Liver (tissue), 9 donors: Measurements from ENCODE around the gene CELSR1. TPM values are rescaled to one million over a fixed set of nuclear protein-coding genes. Genes with fewer than 3 reads are reported as not detected.

Experiments
- DNase-seq: peaks from one replicate; pipeline ENCODE4 v3.0.0-alpha.2; 2017; ENCODE audit warnings: low spot score
- H3K27ac ChIP-seq, 2 donors: one replicate each; pipeline ENCODE4 v1.7.0; 2013; ENCODE audit warnings: inconsistent platforms in 2 of 2, low read length in 2 of 2, control low read depth in 1 of 2, low read depth in 1 of 2, mild to moderate bottlenecking in 1 of 2
- H3K27me3 ChIP-seq, 4 donors: one replicate each; pipeline versions ENCODE4 v1.6.1 to v1.7.0; 2013; ENCODE audit warnings: low read length in 3 of 4, inconsistent platforms in 1 of 4, mild to moderate bottlenecking in 1 of 4, moderate library complexity in 1 of 4; ENCODE audit not compliant: control insufficient read depth in 4 of 4, insufficient read depth in 4 of 4
- H3K36me3 ChIP-seq, 4 donors: one replicate each; pipeline versions ENCODE4 v1.6.1 to v1.7.0; 2013; ENCODE audit warnings: low read length in 3 of 4, mild to moderate bottlenecking in 3 of 4, low read depth in 1 of 4, moderate library complexity in 1 of 4; ENCODE audit not compliant: control insufficient read depth in 4 of 4, insufficient read depth in 3 of 4
- H3K4me1 ChIP-seq, 4 donors: one replicate each; pipeline versions ENCODE4 v1.6.1 to v1.7.0; 2013; ENCODE audit warnings: low read length in 3 of 4, mild to moderate bottlenecking in 3 of 4, moderate library complexity in 1 of 4; ENCODE audit not compliant: control insufficient read depth in 4 of 4, insufficient read depth in 4 of 4
- H3K4me3 ChIP-seq, 3 donors: one replicate each; pipeline versions ENCODE4 v1.6.1 to v1.7.0; 2013; ENCODE audit warnings: low read length in 3 of 3, control low read depth in 1 of 3, low read depth in 1 of 3, mild to moderate bottlenecking in 1 of 3
- H3K9ac ChIP-seq, 2 donors: one replicate each; pipeline ENCODE4 v1.7.0; 2013; ENCODE audit warnings: low read length in 2 of 2, mild to moderate bottlenecking in 2 of 2, moderate library complexity in 2 of 2, control low read depth in 1 of 2, low read depth in 1 of 2
- H3K9me3 ChIP-seq, 4 donors: one replicate each; pipeline versions ENCODE4 v1.6.1 to v1.7.0; 2013; ENCODE audit warnings: low read length in 3 of 4; ENCODE audit not compliant: control insufficient read depth in 4 of 4
- CTCF ChIP-seq: fragments of 150-350 bp; IDR thresholded peaks from 2 replicates; pipeline ENCODE4 v1.5.1; 2017; ENCODE audit warnings: improper control_type of control experiment, low read depth, low read length; ENCODE audit not compliant: missing input control
- EGR1 ChIP-seq, 2 donors: IDR thresholded peaks; 2 replicates each; pipeline ENCODE4 v1.6.1; 2016 to 2018; ENCODE audit warnings: antibody characterized with exemption in 2 of 2, low read depth in 2 of 2
- FOXA1 ChIP-seq: IDR thresholded peaks from 2 replicates; pipeline ENCODE4 v1.6.1; 2016; ENCODE audit warnings: antibody characterized with exemption
- FOXA2 ChIP-seq: IDR thresholded peaks from 2 replicates; pipeline ENCODE4 v1.6.1; 2016; ENCODE audit warnings: antibody characterized with exemption
- HNF4A ChIP-seq, 2 donors: conservative IDR thresholded peaks; 2 replicates each; pipeline ENCODE4 v1.6.1; 2016; ENCODE audit warnings: antibody characterized with exemption in 2 of 2, mild to moderate bottlenecking in 2 of 2
- HNF4G ChIP-seq: IDR thresholded peaks from 2 replicates; pipeline ENCODE4 v1.6.1; 2016; ENCODE audit warnings: antibody characterized with exemption
- MAX ChIP-seq: IDR thresholded peaks from 2 replicates; pipeline ENCODE4 v1.6.1; 2016; ENCODE audit warnings: antibody characterized with exemption
- NR2F2 ChIP-seq: IDR thresholded peaks from 2 replicates; pipeline ENCODE4 v1.6.1; 2016; ENCODE audit warnings: antibody characterized with exemption
- RAD21 ChIP-seq, 2 donors: IDR thresholded peaks; 2 replicates each; pipeline ENCODE4 v1.6.1; 2016; ENCODE audit warnings: antibody characterized with exemption in 2 of 2, mild to moderate bottlenecking in 2 of 2
- REST ChIP-seq: IDR thresholded peaks from 2 replicates; pipeline ENCODE4 v1.6.1; 2016; ENCODE audit warnings: antibody characterized with exemption, mild to moderate bottlenecking
- RXRA ChIP-seq, 2 donors: IDR thresholded peaks; 2 replicates each; pipeline ENCODE4 v1.6.1; 2017 to 2018; ENCODE audit warnings: antibody characterized with exemption in 2 of 2, mild to moderate bottlenecking in 1 of 2
- SP1 ChIP-seq: IDR thresholded peaks from 2 replicates; pipeline ENCODE4 v1.6.1; 2018; ENCODE audit warnings: antibody characterized with exemption, mild to moderate bottlenecking
- TAF1 ChIP-seq: conservative IDR thresholded peaks from 2 replicates; pipeline ENCODE4 v1.6.1; 2016; ENCODE audit warnings: antibody characterized with exemption, mild to moderate bottlenecking
- YY1 ChIP-seq: IDR thresholded peaks from 2 replicates; pipeline ENCODE4 v1.6.1; 2016; ENCODE audit warnings: antibody characterized with exemption, mild to moderate bottlenecking
- WGBS: extraction: QIAGEN DNeasy Blood & Tissue Kit; methylation state at CpG from one replicate; pipeline ENCODE4 v1.1.7; 2013; 5-methylcytosine and 5-hydroxymethylcytosine counted together
- polyA plus RNA-seq, 2 donors: library from polyadenylated mRNA; stranded (reverse) in 1 of 2; unstranded in 1 of 2; fragments of 200-250 nt in 1 of 2; fragments of >200 nt in 1 of 2; fragmentation: Nextera tagmentation in 1 of 2; extraction: Ambion mirVana in 1 of 2; gene quantifications; one replicate each; pipeline versions ENCODE4 v1.2.1 to v1.2.3, GENCODE V29; 2013 to 2015
- total RNA-seq, 2 donors: library from RNA; depleted of rRNA; stranded (reverse); fragments of >200 nt; gene quantifications; one replicate each; pipeline ENCODE4 v1.2.3, GENCODE V29; 2014
- TF ChIP-seq, protein P1 (sequence below): IDR thresholded peaks from 2 replicates; pipeline ENCODE4 v1.6.1; 2016; ENCODE audit warnings: antibody characterized with exemption
- TF ChIP-seq, protein P2 (sequence below): IDR thresholded peaks from 2 replicates; pipeline ENCODE4 v1.6.1; 2016; ENCODE audit warnings: antibody characterized with exemption
- donor health status: healthy.
- donor health status: healthy.
- donor health status: healthy.
- donor health status: healthy.
- donor health status: healthy.

CELSR1 gene
- total and polyA plus RNA-seq, 4 donors: 0.37 to 1.6 (median 1.3) TPM

- DNase-seq: no peak
- no peak overlapping the region for H3K9ac ChIP-seq
- H3K27ac ChIP-seq: no peak overlapping the region
- H3K4me3 ChIP-seq: peak overlapping the region in 1 of 3 donors; percentile 55
- 7% methylated on average over 118 of the region's 118 CpGs for WGBS
- H3K4me1 ChIP-seq: peaks cover 4 to 13% (median 10%) of the 10 kb centered on the region in 4 donors
- peaks cover 0 to 10% (median 5%) of the 10 kb centered on the region in 4 donors for H3K27me3 ChIP-seq
- no peak for TF ChIP-seq YY1
- no peak for TF ChIP-seq RXRA (IDR thresholded peaks at IDR 0.05)
- TF ChIP-seq, protein P1, sequence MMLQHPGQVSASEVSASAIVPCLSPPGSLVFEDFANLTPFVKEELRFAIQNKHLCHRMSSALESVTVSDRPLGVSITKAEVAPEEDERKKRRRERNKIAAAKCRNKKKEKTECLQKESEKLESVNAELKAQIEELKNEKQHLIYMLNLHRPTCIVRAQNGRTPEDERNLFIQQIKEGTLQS: no peak
- no peak for TF ChIP-seq TAF1
- no peak for TF ChIP-seq FOXA2
- TF ChIP-seq MAX: no peak
- TF ChIP-seq SP1: no peak
- TF ChIP-seq, protein P2, sequence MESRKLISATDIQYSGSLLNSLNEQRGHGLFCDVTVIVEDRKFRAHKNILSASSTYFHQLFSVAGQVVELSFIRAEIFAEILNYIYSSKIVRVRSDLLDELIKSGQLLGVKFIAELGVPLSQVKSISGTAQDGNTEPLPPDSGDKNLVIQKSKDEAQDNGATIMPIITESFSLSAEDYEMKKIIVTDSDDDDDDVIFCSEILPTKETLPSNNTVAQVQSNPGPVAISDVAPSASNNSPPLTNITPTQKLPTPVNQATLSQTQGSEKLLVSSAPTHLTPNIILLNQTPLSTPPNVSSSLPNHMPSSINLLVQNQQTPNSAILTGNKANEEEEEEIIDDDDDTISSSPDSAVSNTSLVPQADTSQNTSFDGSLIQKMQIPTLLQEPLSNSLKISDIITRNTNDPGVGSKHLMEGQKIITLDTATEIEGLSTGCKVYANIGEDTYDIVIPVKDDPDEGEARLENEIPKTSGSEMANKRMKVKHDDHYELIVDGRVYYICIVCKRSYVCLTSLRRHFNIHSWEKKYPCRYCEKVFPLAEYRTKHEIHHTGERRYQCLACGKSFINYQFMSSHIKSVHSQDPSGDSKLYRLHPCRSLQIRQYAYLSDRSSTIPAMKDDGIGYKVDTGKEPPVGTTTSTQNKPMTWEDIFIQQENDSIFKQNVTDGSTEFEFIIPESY: no peak
- TF ChIP-seq HNF4G: no peak
- no peak for TF ChIP-seq EGR1 (IDR thresholded peaks at IDR 0.05; ENCODE audit: low read depth in 2 of 2)
- TF ChIP-seq HNF4A (conservative IDR thresholded peaks at IDR 0.05): no peak
- TF ChIP-seq FOXA1: no peak
- no peak for TF ChIP-seq CTCF
- no peak for TF ChIP-seq REST
- no peak for TF ChIP-seq NR2F2
- no peak for TF ChIP-seq RAD21 (IDR thresholded peaks at IDR 0.05)
- H3K36me3 ChIP-seq: no peaks in the 10 kb centered on the region
- no peaks in the 10 kb centered on the region for H3K9me3 ChIP-seq
Measured at GRCh38 chr22:46536537-46537224, 739 bp downstream of the CELSR1 start.
